Hindlimb muscle (tissue), 1 donor: Measurements from ENCODE around the gene PAX3. TPM values are rescaled to one million over a fixed set of nuclear protein-coding genes. Genes with fewer than 3 reads are reported as not detected.

Source experiments
- DNase-seq: peaks from one replicate; pipeline ENCODE4 v3.0.0-alpha.2; 2013
- polyA plus RNA-seq: library from polyadenylated mRNA; unstranded; fragments of 120-200 nt; gene quantifications from one replicate; pipeline ENCODE4 v1.2.1, GENCODE V29; 2013; ENCODE audit not compliant: insufficient read length

PAX3 gene
- polyA plus RNA-seq, result 0.44 TPM

DNA sequence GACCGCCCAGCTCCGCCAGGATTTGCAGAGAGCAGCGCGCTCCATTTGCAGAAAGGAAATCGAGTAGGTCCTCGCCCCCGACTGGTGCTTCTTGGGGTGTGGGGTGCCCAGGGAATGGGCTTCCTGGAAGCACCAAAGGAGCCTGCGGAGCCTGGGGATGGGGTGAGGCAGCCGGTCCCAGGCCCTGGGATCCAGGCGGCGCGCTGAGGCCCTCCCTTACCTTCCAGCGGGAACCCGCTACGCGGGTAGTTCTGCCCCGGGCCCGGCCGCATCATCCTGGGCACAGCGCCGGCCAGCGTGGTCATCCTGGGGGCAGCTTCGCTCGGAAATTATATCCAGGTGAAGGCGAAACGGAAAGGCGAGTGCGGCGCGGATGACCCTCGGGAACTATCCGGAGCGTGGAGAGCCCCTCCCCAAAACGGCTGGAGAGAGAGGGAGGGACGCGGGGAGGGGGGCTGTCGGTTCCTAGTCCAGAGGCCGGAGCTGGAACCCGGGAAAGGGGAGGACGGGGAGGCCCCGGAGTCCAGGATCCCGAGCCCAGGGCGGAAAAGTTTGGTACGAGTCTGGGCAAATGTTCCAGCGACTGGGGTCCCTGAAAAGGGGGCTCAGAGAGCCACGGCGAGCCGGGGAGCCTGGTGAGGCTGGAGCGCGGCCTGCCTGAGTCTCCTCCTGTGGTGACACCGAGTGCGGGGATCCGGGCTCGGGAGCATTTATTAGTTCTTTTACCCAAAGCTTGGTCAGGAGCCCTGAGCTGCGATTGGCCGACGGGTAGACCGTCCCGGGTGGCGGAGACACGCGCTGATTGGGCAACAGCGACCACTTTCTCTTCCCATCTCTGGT, at the start of gene PAX3:
PAX3 (minus strand) TSS at position 688 of the 840 bp plus-strand sequence; CDS start at position 305, 383 bp downstream.
- DNase-seq, result no peak

DNA sequence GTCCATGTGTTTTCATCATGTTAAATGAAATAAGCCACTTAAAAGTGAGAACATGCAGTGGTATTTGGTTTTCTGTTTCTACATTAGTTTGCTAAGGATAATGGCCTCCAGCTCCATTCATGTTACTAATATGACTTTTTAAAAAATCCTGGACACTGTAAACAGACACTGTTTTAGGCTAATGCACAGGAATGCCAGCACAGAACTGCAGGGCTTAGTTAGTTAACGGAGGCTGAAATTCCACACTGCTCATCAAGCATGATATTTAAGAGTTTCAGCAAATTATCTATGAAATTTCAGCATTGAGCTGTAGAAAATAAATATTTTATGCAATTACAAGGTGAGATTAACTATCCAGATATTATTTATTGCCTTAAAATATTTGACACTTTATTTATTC, 42.5 kb upstream of the PAX3 start:
- no peak for DNase-seq

- DNase-seq, result no peak
Observed at GRCh38 chr2:222338374-222338773, 39.6 kb upstream of the PAX3 start.

DNA sequence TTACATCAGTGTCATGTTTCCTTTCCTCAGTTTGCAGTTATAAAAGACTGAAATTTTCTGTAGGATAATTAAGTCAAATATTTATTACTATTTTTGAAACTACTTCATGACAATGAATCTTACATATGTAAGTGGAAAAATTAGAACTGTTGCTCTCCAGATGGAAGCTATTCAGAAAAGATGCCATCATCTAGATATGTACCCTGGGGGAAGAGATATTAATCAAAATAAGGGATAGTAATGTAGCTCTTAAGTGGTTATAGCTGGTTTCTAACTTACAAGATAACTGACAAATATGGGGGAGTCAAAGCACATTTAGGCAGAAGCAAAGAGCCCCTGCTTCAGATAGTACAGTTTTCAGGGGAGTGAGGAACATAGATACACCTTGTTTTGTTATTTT, 38.1 kb upstream of the PAX3 start:
- no peak for DNase-seq

DNA sequence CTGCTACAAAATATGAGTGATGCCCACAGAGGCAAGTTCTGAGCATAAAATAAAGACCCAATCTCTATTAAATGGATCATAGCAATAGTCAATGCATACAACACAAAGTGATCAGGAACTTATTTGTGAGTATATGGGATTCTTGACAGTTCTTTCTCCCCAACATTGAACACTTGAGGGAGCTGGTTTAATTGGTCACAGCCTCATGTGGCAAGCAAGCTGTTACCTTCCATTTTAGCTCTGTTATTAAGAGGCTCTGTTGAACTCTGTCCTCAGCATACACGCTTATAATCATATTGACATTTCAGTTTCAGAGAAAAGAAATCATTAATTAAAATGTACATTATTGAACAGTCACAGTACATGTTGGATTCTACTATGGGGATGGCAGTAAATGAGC, 37.6 kb upstream of the PAX3 start:
- no peak for DNase-seq

- no peak for DNase-seq
Observed at GRCh38 chr2:222334914-222335313, 36.1 kb upstream of the PAX3 start.

DNA sequence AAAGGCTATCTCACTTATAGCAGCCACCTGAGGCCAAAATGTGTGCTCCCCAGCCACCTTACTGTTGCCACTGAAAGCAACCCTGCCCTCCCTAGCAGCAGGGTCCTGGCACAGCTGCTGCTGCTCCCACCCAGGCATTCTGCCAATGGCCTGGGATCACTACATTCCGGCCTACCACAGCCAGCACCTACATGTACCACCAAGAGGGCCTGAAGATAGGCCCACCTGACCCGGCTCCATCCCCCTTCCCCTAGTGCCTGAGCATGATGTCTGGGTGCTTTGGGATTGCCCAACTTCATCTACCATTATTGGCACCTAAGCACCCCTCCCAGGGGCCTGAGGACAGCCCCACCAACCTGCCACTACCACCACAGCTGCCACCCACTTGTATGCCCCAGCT, 34.6 kb upstream of the PAX3 start:
- DNase-seq, result no peak

- no peak for DNase-seq
Observed at GRCh38 chr2:222332116-222332515, 33.3 kb upstream of the PAX3 start.

DNA sequence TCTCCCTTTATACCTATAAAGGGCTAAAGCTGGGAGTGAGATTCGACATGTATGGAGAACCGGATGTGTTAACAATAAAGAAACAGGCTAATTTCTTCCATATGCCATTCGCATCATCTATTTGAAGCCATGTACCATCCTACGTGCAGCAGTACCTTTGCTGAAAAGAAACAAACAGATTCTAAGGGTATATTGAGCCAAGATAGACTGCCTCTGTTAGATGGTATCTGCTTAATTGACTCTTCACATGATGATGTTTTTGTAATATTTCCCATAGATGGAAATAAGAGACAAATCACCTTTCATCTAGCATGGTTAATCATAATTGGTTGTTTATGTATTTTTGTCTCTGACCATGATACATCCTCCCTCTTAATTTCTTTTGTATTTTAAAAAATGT, 32.1 kb upstream of the PAX3 start:
- DNase-seq, result no peak

GRCh38 chr2:222322236-222322635, 23.4 kb upstream of the PAX3 start:
- DNase-seq, result no peak

DNA sequence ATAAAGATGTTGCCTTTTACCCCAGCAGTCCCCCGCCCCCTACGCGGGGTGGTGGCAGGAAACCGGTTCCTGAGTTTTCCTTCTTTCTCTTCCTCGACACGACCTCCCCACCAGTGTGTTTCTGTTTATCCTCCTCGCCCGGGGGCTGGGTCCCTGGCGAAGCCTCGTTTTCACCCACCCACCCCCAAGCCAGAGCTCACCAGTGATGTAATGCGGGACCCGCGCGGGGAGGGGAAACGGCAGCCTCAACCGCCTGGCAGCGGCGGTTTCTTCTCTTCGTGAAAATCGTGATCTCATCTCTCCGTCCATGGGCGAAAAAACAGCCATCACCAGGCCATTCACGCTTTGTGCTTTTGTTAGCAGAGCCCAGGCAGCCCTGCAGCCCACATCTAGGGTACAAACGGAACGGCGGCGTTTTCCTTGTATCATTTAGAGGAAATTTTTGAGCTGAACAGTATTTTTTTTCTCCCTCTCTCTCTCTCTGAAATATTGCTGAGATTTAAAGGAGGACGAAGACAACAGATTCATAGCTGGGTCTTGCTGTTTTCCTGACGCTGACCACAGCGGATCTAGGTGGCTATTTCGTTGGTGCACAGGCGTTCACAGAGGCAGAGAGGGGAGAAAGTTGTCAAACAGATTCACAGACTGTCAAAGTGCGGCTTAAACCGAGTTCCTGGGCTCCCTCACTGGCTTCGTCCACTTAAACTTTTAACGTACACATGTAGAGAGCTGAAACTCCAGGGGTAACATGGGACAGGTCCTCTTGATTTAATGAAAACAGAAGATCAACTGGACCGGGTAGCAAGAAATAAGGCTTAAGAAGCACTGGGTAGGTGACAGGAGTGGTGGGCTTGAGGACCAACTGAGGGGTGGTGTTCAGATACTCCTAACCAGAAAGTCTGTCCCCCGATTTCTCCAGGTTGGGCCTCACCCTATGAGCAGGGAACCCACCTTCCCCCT, 21.9 kb upstream of the PAX3 start:
- no peak for DNase-seq

- DNase-seq, result no peak
Observed at GRCh38 chr2:222319586-222320435, 21.0 kb upstream of the PAX3 start.

DNA sequence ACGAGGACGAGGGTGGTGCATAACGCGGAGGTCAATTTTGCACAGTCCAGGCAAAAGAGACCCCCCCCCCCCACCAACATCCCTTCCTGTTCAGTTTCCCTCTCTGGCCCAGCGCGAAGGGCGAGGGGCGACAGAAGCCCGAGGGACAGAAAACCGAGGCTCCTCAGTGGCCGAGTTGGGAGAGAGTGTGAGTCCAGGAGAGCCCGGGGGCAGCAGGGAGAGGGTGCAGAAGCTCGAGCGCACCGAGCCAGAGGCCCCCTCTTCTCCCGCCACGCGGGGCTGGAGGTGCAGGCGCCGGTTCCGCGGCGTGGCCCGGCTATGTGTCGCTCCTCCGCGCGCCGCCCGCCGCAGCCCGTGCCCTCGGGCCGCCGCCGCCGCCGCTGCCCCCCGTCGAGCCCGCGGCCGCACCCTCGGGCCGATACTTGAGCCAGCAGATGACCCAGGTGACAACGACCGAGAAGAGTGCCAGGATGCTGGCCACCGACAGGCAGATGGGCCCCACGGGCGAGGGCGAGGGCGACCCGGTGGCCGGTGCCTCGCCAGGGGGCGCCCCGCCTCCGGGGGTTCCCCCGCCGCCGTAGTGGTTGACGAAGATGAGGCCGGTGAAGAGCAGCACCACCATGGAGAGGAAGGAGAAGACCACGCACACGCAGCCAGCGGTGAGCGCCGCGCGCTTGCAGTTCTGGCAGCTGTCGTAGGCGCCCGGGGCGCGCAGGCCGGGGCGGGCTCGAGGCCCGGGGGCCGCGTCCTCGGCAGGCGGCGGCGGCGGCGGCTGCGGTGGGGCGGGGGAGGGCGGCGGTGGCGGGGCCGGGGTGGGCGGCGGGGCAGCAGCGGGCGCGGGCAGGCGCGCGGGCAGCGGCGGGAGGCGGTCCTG, 20.2 kb upstream of the PAX3 start:
- DNase-seq, result no peak

GRCh38 chr2:222318026-222318711, 19.4 kb upstream of the PAX3 start:
- DNase-seq, result no peak

- DNase-seq, result no peak
Observed at GRCh38 chr2:222315443-222316121, 16.8 kb upstream of the PAX3 start.

- no peak for DNase-seq
Observed at GRCh38 chr2:222313816-222314215, 15.0 kb upstream of the PAX3 start.

DNA sequence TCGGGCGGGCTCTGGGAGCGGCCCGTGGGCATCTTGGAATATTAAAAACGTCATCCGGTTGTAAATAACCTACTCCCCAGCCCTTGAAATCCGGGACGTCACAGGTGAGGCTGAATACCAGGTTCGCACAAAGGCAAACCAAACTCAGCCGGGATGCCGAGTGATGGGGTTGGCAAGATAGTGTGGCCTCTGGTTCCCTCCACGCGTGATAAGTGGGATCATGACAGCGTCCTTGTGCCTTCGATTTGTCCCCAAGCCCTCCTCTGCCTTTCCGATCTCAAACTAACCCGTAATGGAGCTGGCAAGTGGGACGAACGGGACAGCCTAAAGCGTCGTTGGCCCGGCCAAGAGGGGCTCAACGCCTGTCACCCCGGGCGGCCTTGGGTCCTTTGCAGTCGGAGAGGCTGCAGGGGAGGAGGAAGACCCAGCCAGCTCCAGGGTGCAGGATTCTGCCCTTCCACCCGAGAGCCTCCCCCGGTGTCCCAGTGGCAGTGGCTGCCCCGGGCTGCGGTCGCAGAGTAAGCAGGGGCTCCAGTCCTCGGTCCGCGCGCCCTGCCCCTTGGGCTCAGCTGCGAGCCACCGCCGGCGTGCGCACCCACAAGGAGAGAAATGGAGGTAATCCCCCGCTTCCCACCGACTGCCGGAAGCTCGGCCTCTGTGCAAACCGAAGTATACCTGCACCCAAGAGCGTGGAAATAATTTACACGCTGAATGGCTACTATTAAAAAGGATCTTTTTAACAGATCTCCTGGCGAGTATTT, 13.4 kb upstream of the PAX3 start:
- no peak for DNase-seq

GRCh38 chr2:222311319-222311977, 12.7 kb upstream of the PAX3 start:
- DNase-seq, result no peak
